22Rv1 (cell line): ENCODE results near the gene GALM.

ENCODE experiments used
- ZFX ChIP-seq: fragments of 450-650 bp; IDR thresholded peaks from 2 replicates; pipeline ENCODE4 v1.6.1; 2017; ENCODE audit warnings: antibody characterized with exemption, borderline replicate concordance
- TF ChIP-seq, protein P1 (sequence below): fragments of 450-650 bp; IDR thresholded peaks from 2 replicates; pipeline ENCODE4 v1.5.1; 2017; ENCODE audit warnings: mild to moderate bottlenecking

DNA sequence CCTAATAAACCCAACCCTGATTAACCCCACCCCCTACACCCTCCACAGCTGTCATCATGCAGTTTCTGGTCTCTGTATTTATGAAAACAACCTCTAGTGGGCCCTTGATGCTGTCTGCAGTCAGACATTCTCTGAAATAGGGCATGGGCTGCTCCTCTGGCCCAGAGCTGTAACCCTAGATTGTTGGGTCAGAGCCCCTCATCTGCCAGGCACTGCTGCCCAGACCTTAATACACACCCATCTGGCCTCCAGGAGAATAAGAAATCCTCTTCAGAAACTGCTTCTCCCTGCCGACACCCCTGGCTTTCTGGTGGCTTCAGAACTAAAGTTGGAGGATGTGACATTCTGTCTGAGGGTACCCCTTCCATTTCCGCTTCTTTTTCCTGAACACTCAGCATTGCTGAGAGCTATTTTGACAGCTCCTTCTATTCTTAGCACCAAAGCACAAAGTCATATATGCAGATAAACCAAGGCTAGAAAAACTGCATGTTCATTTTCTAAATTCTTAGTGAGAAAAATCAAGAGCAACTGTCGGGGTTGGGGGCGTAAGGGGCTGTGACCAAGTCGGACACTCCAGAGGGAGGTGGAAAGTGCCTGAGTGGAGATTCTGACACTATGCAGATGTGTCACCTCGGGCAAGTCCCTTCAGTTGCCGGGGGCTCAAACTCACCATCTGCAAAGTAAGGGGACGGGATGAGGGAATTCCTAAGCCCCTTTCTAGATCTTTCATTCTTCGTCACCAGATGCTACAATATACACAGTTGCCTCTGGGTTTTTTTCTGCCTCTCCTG lies 56.6 kb downstream of the GALM start:
- TF ChIP-seq, protein P1, sequence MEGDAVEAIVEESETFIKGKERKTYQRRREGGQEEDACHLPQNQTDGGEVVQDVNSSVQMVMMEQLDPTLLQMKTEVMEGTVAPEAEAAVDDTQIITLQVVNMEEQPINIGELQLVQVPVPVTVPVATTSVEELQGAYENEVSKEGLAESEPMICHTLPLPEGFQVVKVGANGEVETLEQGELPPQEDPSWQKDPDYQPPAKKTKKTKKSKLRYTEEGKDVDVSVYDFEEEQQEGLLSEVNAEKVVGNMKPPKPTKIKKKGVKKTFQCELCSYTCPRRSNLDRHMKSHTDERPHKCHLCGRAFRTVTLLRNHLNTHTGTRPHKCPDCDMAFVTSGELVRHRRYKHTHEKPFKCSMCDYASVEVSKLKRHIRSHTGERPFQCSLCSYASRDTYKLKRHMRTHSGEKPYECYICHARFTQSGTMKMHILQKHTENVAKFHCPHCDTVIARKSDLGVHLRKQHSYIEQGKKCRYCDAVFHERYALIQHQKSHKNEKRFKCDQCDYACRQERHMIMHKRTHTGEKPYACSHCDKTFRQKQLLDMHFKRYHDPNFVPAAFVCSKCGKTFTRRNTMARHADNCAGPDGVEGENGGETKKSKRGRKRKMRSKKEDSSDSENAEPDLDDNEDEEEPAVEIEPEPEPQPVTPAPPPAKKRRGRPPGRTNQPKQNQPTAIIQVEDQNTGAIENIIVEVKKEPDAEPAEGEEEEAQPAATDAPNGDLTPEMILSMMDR, result no peak
- no peak for TF ChIP-seq ZFX
